Mesendoderm (in vitro differentiated cells): Measurements from ENCODE around the gene ZNF785.
"Not testable (repeated sequence)": the region's sequence is repeated elsewhere in the genome, so short reads cannot be mapped to it uniquely, and the experiment has no call there.

Experiments
- DNase-seq: peaks from one replicate; pipeline ENCODE4 v3.0.0; 2013
- H2AK5ac ChIP-seq: 2 replicates; pipeline ENCODE4 v1.6.1; 2013; ENCODE audit warnings: low read length, inconsistent platforms
- H2BK120ac ChIP-seq: 2 replicates; pipeline ENCODE4 v1.6.1; 2013; ENCODE audit warnings: low read depth, mild to moderate bottlenecking, low read length, moderate library complexity, mixed read lengths
- H2BK15ac ChIP-seq: replicated peaks from 2 replicates; pipeline ENCODE4 v1.6.1; 2013; ENCODE audit warnings: low read depth, mild to moderate bottlenecking, moderate library complexity
- H2BK5ac ChIP-seq: 2 replicates; pipeline ENCODE4 v1.6.1; 2013; ENCODE audit warnings: low read length, inconsistent platforms
- H3K18ac ChIP-seq: 2 replicates; pipeline ENCODE4 v1.6.1; 2013; ENCODE audit warnings: mild to moderate bottlenecking, low read length, mixed read lengths
- H3K23ac ChIP-seq: one replicate; pipeline ENCODE4 v1.6.1; 2013; ENCODE audit warnings: low read length
- H3K27ac ChIP-seq: 2 replicates; pipeline ENCODE4 v1.5.1; 2013; ENCODE audit warnings: low read depth, mild to moderate bottlenecking, inconsistent platforms, low read length, moderate library complexity
- H3K27me3 ChIP-seq: 2 replicates; pipeline ENCODE4 v1.6.1; 2013; ENCODE audit warnings: low read length, control low read depth, mild to moderate bottlenecking, inconsistent platforms; ENCODE audit not compliant: insufficient read depth, poor library complexity
- H3K36me3 ChIP-seq: 2 replicates; pipeline ENCODE4 v1.6.1; 2013; ENCODE audit warnings: low read length, inconsistent platforms; ENCODE audit not compliant: control insufficient read depth, insufficient read depth
- H3K4ac ChIP-seq: one replicate; pipeline ENCODE4 v1.6.1; 2013; ENCODE audit warnings: low read depth, mild to moderate bottlenecking, low read length, moderate library complexity
- H3K4me1 ChIP-seq: 2 replicates; pipeline ENCODE4 v1.6.1; 2013; ENCODE audit warnings: low read depth, low read length, inconsistent platforms; ENCODE audit not compliant: control insufficient read depth
- H3K4me2 ChIP-seq: 2 replicates; pipeline ENCODE4 v1.6.1; 2013; ENCODE audit warnings: low read length
- H3K4me3 ChIP-seq: 2 replicates; pipeline ENCODE4 v1.5.1; 2013; ENCODE audit warnings: mild to moderate bottlenecking, low read length
- H3K56ac ChIP-seq: one replicate; pipeline ENCODE4 v1.6.1; 2013; ENCODE audit warnings: low read length
- H3K79me1 ChIP-seq: 2 replicates; pipeline ENCODE4 v1.6.1; 2013; ENCODE audit warnings: low read length, inconsistent platforms
- H3K79me2 ChIP-seq: 2 replicates; pipeline ENCODE4 v1.6.1; 2013; ENCODE audit warnings: mild to moderate bottlenecking, low read length; ENCODE audit not compliant: control insufficient read depth, insufficient read depth
- H3K9ac ChIP-seq: 2 replicates; pipeline ENCODE4 v1.6.1; 2013; ENCODE audit warnings: low read length, inconsistent platforms
- H4K5ac ChIP-seq: one replicate; pipeline ENCODE4 v1.6.1; 2013; ENCODE audit warnings: low read length
- H4K8ac ChIP-seq: one replicate; pipeline ENCODE4 v1.6.1; 2013; ENCODE audit warnings: low read depth, mild to moderate bottlenecking, control low read depth, low read length, moderate library complexity
- WGBS: extraction: QIAGEN DNeasy Blood & Tissue Kit; methylation state at CpG from one replicate; pipeline ENCODE4 v1.1.7; 2013; ENCODE audit warnings: low lambda C conversion rate, missing lambda C conversion rate; ENCODE audit not compliant: insufficient coverage; ENCODE audit errors: extremely low coverage; 5-methylcytosine and 5-hydroxymethylcytosine counted together

Gene ZNF785

DNA sequence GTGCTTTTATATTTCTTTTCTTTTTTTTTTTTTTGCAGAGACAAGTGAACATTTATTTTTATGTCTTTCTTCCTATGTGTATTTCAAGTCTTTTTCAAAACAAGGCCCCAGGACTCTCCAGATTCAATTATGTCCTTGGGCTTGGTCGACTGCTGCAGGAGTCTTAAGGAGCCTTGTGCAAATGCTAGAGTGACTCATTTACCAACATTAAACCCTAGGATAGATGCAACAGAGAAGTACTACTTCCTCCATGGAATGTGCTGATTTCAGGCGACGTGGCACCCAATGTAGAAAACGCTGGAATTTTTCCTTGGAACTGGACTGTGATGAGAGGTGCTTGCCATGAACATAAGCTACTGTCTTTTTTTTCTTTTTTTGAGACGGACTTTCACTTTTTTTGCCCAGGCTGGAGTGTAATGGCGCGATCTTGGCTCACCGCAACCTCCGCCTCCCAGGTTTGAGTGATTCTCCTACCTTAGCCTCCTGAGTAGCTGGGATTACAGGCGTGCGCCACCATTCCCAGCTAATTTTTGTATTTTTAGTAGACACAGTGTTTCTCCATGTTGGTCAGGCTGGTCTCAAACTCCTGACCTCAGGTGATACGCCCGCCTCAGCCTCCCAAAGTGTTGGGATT lies 49.0 kb downstream of the ZNF785 start:
- not testable (repeated sequence) for H3K4ac ChIP-seq, H2BK120ac ChIP-seq, H3K27ac ChIP-seq, H3K27me3 ChIP-seq, H3K4me2 ChIP-seq, H3K4me1 ChIP-seq, H3K36me3 ChIP-seq, H2BK15ac ChIP-seq, H3K79me2 ChIP-seq, DNase-seq, H4K8ac ChIP-seq, H3K23ac ChIP-seq, H3K18ac ChIP-seq, H4K5ac ChIP-seq, H2AK5ac ChIP-seq, H3K79me1 ChIP-seq, H2BK5ac ChIP-seq, H3K4me3 ChIP-seq
- no CpG with 5 or more reads among the region's 13 CpGs for WGBS
- Histone ChIP-seq H3K56ac (peak overlapping the region; percentile 99), H3K9ac (peak overlapping the region; percentile 81)

DNA sequence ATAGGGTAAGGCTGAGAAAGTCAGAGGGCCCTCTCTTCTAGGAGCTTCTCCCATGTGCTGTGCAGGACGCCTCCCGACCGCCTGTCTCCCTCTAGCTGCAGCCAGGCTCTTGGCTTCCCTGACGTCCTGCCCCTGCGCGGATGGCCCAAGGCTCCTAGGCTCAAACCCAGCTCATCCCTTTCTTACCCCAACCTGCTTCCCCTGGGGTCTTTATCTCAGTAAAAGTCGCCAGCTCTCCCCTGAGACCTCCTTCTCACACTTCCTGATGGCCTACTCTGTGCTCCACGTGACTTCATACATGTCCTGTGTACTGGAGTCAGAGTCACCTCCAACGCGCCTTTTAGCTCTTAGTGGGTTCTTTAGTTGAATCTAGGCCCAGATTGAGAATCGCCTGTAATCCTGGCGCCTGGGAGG lies 49.7 kb downstream of the ZNF785 start:
- peak overlapping the region; percentile 85 for H3K27ac ChIP-seq

DNA sequence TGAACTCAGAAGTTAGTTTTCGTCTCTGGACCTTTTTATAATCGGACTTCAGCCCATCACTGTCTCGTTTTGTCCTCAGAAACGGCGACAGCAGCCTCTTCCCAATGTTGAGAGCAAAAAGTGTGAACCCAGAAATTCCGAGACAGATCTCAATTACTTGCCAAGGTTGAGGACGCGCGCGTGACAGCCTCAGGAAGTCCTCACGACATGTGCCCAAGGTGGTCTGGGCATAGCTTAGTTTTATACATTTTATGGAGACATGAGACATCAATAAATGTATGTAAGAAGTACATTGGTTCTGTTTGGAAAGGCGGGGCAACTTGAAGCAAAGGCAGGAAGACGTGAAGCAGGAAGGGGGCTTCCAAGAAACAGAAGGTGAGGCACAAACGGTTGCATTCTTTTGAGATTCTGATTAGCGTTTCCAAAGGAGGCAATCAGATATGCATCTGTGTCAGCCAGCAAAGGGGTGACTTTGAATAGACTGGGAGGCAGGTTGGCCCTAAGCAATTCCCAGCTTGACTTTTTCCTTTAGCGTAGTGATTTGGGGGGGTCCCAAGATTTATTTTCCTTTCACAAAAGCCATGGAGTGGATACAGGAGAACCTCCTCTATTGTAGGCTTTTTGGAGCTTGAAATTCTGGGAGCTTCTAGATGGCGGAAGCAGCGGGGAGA lies 50.3 kb downstream of the ZNF785 start:
- peak overlapping the region; percentile 83 for H2AK5ac ChIP-seq
- peaks cover 2% of the 10 kb centered on the region for H3K79me1 ChIP-seq
- peak overlapping the region; percentile 93 for H4K5ac ChIP-seq
- DNase-seq: peak; percentile 78
- H3K23ac ChIP-seq: peak overlapping the region; percentile 48
- peak overlapping the region; percentile 78 for H3K4ac ChIP-seq
- H3K18ac ChIP-seq: peak overlapping the region; percentile 93
- no CpG with 5 or more reads among the region's 18 CpGs for WGBS
- H3K4me3 ChIP-seq: peak overlapping the region; percentile 70
- no peaks in the 10 kb centered on the region for H3K36me3 ChIP-seq
- H3K9ac ChIP-seq: peak overlapping the region; percentile 81
- H3K4me1 ChIP-seq: no peaks in the 10 kb centered on the region
- H2BK120ac ChIP-seq: no peak overlapping the region
- H3K27me3 ChIP-seq: no peaks in the 10 kb centered on the region
- H2BK15ac ChIP-seq: no peak overlapping the region
- no peak overlapping the region for H4K8ac ChIP-seq
- H2BK5ac ChIP-seq: peak overlapping the region; percentile 96
- H3K79me2 ChIP-seq: no peaks in the 10 kb centered on the region
- peak overlapping the region; percentile 85 for H3K27ac ChIP-seq
- H3K56ac ChIP-seq: peak overlapping the region; percentile 99
- H3K4me2 ChIP-seq: peak overlapping the region; percentile 90

More for the DNA sequence above, 49.7 kb downstream of the ZNF785 start:
- no peak overlapping the region for H4K5ac ChIP-seq
- peak overlapping the region; percentile 93 for H3K18ac ChIP-seq
- no CpG with 5 or more reads among the region's 12 CpGs for WGBS
- peaks cover 2% of the 10 kb centered on the region for H3K79me1 ChIP-seq
- H3K4me2 ChIP-seq: peak overlapping the region; percentile 90
- H3K36me3 ChIP-seq: no peaks in the 10 kb centered on the region
- no peak overlapping the region for H3K23ac ChIP-seq
- no peaks in the 10 kb centered on the region for H3K27me3 ChIP-seq
- H3K4ac ChIP-seq: peak overlapping the region; percentile 96
- no peaks in the 10 kb centered on the region for H3K4me1 ChIP-seq
- DNase-seq: peak; percentile 93
- no peak overlapping the region for H2BK5ac ChIP-seq
- no peak overlapping the region for H4K8ac ChIP-seq
- H3K4me3 ChIP-seq: peak overlapping the region; percentile 70
- peak overlapping the region; percentile 81 for H3K9ac ChIP-seq
- H3K56ac ChIP-seq: peak overlapping the region; percentile 99
- peak overlapping the region; percentile 42 for H2BK15ac ChIP-seq
- peak overlapping the region; percentile 65 for H2BK120ac ChIP-seq
- H2AK5ac ChIP-seq: no peak overlapping the region
- H3K79me2 ChIP-seq: no peaks in the 10 kb centered on the region

DNA sequence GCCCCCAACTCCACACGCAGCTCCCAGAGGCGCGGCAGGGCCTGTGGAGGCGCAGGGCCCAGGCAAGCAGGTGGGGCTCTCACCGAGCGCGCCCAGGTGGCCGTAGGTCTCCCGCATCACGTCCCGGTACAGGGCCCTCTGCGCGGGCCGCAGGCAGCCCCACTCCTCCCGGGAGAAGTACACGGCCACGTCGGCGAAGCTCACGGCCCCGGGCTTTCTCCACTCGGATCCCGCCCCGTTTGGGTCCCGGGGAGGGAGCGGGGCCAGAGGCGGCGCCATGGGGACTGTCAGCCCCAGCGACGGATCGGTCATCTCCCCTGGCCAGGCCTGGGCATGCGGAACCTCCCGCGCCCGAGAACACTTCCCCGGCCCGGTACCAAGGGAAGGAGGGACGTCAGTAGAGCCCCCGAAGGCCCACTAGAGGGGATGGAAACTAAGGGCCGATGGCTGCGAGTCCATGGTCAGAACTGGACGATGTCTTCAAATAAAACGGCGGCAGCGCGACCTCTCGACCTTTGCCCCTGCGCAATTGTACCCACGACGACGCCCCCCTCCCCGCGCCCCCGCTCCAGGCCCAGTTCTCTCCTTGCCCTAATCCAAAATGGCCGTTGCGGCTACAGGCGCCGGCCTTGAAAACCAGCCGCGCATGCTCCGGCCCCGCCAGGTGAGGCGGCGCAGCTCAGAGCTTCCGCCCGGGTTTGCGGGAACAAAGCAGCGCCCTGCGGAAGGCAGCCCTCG lies 51.0 kb downstream of the ZNF785 start, which contains the start of gene ZNF747:
Gene ZNF747 (minus strand): TSS at position 491 of the 738 bp plus-strand sequence. CDS start 179 bp downstream, at position 312.
- DNase-seq: peak; percentile 94
- Histone ChIP-seq H2BK15ac (no peak within 1 kb of the TSS), H3K27ac (peak within 1 kb of the TSS; percentile 85)

GRCh38 chr16:30533748-30534367 lies 51.6 kb downstream of the ZNF785 start:
- Histone ChIP-seq H3K36me3 (no peaks in the 10 kb centered on the region), H3K9ac (peak overlapping the region; percentile 93), H4K5ac (no peak overlapping the region), H4K8ac (no peak overlapping the region), H3K27ac (peak overlapping the region; percentile 71), H3K79me1 (peaks cover 2% of the 10 kb centered on the region), H2BK5ac (no peak overlapping the region), H3K79me2 (no peaks in the 10 kb centered on the region), H3K27me3 (no peaks in the 10 kb centered on the region), H3K4me2 (peak overlapping the region; percentile 79), H3K4me1 (no peaks in the 10 kb centered on the region), H3K18ac (peak overlapping the region; percentile 81), H2AK5ac (no peak overlapping the region), H3K4me3 (peak overlapping the region; percentile 72), H3K4ac (peak overlapping the region; percentile 98), H3K56ac (peak overlapping the region; percentile 96), H2BK120ac (peak overlapping the region; percentile 75), H2BK15ac (no peak overlapping the region), H3K23ac (peak overlapping the region; percentile 89)
- DNase-seq: no peak
- WGBS: no CpG with 5 or more reads among the region's 29 CpGs

More for the DNA sequence above, 51.0 kb downstream of the ZNF785 start, which contains the start of gene ZNF747:
- Histone ChIP-seq H3K36me3 (no peaks in the 10 kb centered on the region), H3K27me3 (no peaks in the 10 kb centered on the region), H3K79me2 (no peaks in the 10 kb centered on the region), H2BK120ac (peak within 1 kb of the TSS; percentile 75), H3K4ac (peak within 1 kb of the TSS; percentile 98), H3K56ac (peak within 1 kb of the TSS; percentile 99), H3K79me1 (peaks cover 2% of the 10 kb centered on the region), H3K4me1 (no peaks in the 10 kb centered on the region), H2AK5ac (peak within 1 kb of the TSS; percentile 83), H2BK5ac (peak within 1 kb of the TSS; percentile 96), H4K5ac (peak within 1 kb of the TSS; percentile 93), H4K8ac (peak within 1 kb of the TSS; percentile 83), H3K23ac (peak within 1 kb of the TSS; percentile 89), H3K18ac (peak within 1 kb of the TSS; percentile 93), H3K4me2 (peak within 1 kb of the TSS; percentile 90), H3K9ac (peak within 1 kb of the TSS; percentile 93), H3K4me3 (peak within 1 kb of the TSS; percentile 72)
- no CpG with 5 or more reads among the region's 70 CpGs for WGBS
